Measurements from ENCODE around the gene KIF21B. TPM values are rescaled to one million over a fixed set of nuclear protein-coding genes. Genes with fewer than 3 reads are reported as not detected.

Gene KIF21B
- total RNA-seq = 10.2 TPM

DNA sequence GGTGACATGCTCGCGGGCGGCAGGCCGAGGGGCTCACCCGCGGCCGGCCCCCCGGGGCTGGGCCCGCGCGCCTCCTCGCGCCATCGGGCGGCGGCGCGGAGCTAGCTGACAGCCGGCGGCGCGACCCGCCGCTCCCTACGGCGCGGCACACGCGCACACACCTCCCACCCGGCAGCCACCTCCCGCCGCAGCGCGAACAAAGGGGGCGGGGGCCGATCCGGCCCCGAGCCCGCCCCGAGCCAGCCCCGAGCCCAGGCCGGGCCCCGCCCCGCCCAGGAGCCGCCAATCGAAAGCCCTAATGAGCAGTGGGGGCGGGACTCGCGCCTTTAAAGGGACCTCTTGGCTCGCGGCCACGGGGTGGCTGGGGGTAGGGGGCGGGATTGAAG lies at the start of gene KIF21B:
Gene KIF21B, minus strand, starts transcription at position 198 of the 386 bp plus-strand sequence. CDS start 331 bp downstream, outside the sequence.
- peaks cover 6 to 7% of the 10 kb centered on the region in 2 donors for H3K4me1 ChIP-seq
- TF ChIP-seq CTCF (IDR thresholded peaks at IDR 0.05) = no peak
- no peaks in the 10 kb centered on the region for H3K27me3 ChIP-seq
- H3K4me3 ChIP-seq = peak within 1 kb of the TSS; percentile 56 to 81
- peak in 1 of 2 donors; percentile 89 for DNase-seq (ENCODE audit: low spot score in 2 of 2)
- H3K9me3 ChIP-seq = no peaks in the 10 kb centered on the region
- intact Hi-C loops (cut with DNase I) = no loop called here
- H3K27ac ChIP-seq = no peak within 1 kb of the TSS
- no peaks in the 10 kb centered on the region for H3K36me3 ChIP-seq

DNA sequence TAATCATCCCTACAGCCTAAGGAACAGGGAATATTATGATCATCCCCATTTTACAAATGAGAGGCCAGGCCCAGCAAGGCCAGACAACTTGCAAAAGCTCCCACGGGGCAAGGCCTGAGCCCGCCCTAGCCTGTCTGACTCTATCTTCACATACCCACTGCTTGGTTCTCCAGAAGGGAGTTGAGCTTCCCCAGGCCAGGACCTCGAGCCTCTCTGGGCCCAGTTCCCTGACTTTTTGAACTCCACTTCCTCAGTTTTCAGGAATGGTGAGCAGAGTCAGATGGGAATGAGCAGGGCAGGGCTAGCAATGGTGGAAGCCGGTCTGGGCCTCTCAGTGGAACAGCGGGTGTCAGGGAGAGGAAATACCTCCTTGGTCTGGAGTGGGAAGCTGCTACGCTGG lies 49.4 kb upstream of the KIF21B start:
- TF ChIP-seq CTCF (IDR thresholded peaks at IDR 0.05) = no peak
- H3K9me3 ChIP-seq = no peaks in the 10 kb centered on the region
- no peak for DNase-seq (ENCODE audit: low spot score in 2 of 2)
- H3K36me3 ChIP-seq = no peaks in the 10 kb centered on the region
- no peak overlapping the region for H3K27ac ChIP-seq
- H3K4me1 ChIP-seq = no peaks in the 10 kb centered on the region
- no peaks in the 10 kb centered on the region for H3K27me3 ChIP-seq
- intact Hi-C loops (cut with DNase I) = no loop called here
- H3K4me3 ChIP-seq = no peak overlapping the region

GRCh38 chr1:201072149-201072548 lies 48.6 kb upstream of the KIF21B start:
- no peak overlapping the region for H3K4me3 ChIP-seq
- no peaks in the 10 kb centered on the region for H3K36me3 ChIP-seq
- TF ChIP-seq CTCF (IDR thresholded peaks at IDR 0.05) = no peak
- H3K4me1 ChIP-seq = no peaks in the 10 kb centered on the region
- no peaks in the 10 kb centered on the region for H3K9me3 ChIP-seq
- H3K27me3 ChIP-seq = no peaks in the 10 kb centered on the region
- intact Hi-C loops (cut with DNase I) = no loop called here
- no peak overlapping the region for H3K27ac ChIP-seq
- no peak for DNase-seq (ENCODE audit: low spot score in 2 of 2)

GRCh38 chr1:201069636-201070035 lies 46.1 kb upstream of the KIF21B start:
- intact Hi-C loops (cut with DNase I) = no loop called here
- Histone ChIP-seq H3K27ac (no peak overlapping the region), H3K4me3 (no peak overlapping the region), H3K36me3 (no peaks in the 10 kb centered on the region), H3K4me1 (no peaks in the 10 kb centered on the region), H3K27me3 (no peaks in the 10 kb centered on the region), H3K9me3 (no peaks in the 10 kb centered on the region)
- TF ChIP-seq CTCF (IDR thresholded peaks at IDR 0.05) = no peak
- no peak for DNase-seq (ENCODE audit: low spot score in 2 of 2)

- intact Hi-C loops (cut with DNase I) = no loop called here
- no peak for DNase-seq (ENCODE audit: low spot score in 2 of 2)
These were observed 45.5 kb upstream of the KIF21B start for GRCh38 chr1:201068976-201069375.

More at GRCh38 chr1:201068976-201069375, 45.5 kb upstream of the KIF21B start:
- no peaks in the 10 kb centered on the region for H3K27me3 ChIP-seq
- H3K27ac ChIP-seq = no peak overlapping the region
- no peaks in the 10 kb centered on the region for H3K9me3 ChIP-seq
- no peaks in the 10 kb centered on the region for H3K4me1 ChIP-seq
- no peaks in the 10 kb centered on the region for H3K36me3 ChIP-seq
- no peak for TF ChIP-seq CTCF (IDR thresholded peaks at IDR 0.05)
- no peak overlapping the region for H3K4me3 ChIP-seq
